Measurements from ENCODE around the gene MAP3K2. TPM values are rescaled to one million over a fixed set of nuclear protein-coding genes. Genes with fewer than 3 reads are reported as not detected.

The MAP3K2 gene
- total RNA-seq, 1 donor from 2014 or later: 37.1 TPM

Small RNA genes lying within 50 kb of the gene (small RNA-seq; reads per million reads assigned to genes)
- gene MIR4783 (ENCODE audit: low replicate concordance): not detected
- not detected for gene RNU6-1147P (ENCODE audit: low replicate concordance)

Other genes starting within 250 kb of the MAP3K2 start
- gene CYP27C1, start 167.7 kb downstream of the MAP3K2 start, total RNA-seq: 3.4 TPM
- gene ERCC3, start 93.8 kb downstream of the MAP3K2 start, total RNA-seq: 43.0 TPM
- 0.25 TPM for gene PROC, start 30.5 kb upstream of the MAP3K2 start, total RNA-seq
- 28.3 TPM for gene IWS1, start 138.5 kb upstream of the MAP3K2 start, total RNA-seq
- under 0.01 TPM for gene MYO7B, start 147.7 kb upstream of the MAP3K2 start, total RNA-seq